SHP77 treated with DMSO at 0.1 percent for 48 hours (cell line): ENCODE data around the gene MAML2.

Source experiments
- DNase-seq: peaks from one replicate; lab custom pipeline; 2025; lab: John Stamatoyannopoulos, UW

The MAML2 gene

GRCh38 chr11:96037405-96037949 is 305.5 kb downstream of the MAML2 start:
- no peak for DNase-seq

- no peak for DNase-seq
Measured at GRCh38 chr11:96036863-96037262, 306.1 kb downstream of the MAML2 start.

DNA sequence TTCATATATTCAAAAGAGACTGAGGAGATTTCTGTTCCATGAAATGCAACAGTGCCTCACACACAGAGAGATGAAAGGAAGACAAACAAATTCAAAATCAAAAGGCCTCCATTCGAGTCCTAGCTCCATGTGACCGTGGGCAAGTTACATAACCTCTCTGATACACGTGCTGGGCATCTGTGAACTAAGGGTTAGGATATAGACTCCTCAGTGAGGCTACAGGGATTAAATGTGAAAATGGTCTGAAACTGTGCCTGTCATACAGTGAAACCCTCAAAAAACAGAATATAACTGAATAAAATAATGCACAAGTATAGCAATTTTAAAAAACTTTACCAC is 307.3 kb downstream of the MAML2 start:
- DNase-seq: no peak

DNA sequence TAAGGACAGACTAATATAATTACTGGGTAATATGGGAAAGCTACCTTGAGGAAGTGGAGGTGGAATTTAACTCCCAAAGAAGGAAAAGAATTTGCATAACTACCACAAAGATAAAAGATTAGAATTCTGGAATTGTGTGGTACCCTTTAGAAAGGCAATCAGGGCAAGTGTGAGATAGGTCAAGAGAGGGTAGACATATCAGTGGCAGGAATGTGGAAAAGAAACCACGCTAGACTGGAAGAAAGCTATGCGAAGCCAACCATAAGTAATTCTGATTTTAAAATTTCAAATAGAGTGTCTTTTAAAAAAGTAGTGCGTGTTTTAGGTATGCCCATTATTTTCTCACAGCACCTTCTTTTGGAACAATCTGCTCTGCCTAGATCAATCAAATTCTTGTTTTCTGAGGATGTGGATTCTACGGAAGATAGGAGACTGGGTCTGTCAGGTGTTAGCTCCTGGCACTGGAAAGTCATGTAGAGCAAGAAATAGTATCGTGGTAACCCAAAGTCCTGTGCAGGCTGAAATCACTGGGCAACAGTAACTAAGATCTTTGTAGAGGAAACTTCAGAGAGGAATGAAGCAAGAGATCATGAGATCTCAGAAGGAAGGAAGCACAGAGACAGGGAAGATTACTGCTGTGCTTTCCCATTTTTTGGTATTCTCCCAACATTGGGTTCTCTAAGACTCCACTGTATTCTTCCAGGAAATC is 307.8 kb downstream of the MAML2 start:
- DNase-seq: no peak

DNA sequence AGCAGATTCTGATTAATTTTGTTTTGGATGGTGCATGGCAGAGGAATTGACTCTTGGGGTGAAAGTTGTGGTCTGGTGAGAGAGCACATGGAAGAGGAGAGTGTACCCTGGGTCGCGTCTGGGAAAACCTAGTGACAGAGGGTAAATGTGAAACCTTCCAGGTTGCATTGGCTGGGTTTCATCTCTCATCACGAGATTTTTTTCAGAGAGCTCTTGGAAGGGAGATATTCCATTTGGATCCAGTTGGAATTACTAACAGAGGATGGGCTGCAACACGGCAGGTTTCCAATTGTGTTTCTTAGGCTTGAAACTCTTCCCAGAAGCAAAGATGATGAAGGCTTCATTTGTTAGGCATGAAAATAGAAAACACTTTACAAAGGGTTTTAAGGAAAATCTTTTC is 309.4 kb downstream of the MAML2 start:
- no peak for DNase-seq

- DNase-seq: no peak
Measured at GRCh38 chr11:96033095-96033494, 309.9 kb downstream of the MAML2 start.

DNA sequence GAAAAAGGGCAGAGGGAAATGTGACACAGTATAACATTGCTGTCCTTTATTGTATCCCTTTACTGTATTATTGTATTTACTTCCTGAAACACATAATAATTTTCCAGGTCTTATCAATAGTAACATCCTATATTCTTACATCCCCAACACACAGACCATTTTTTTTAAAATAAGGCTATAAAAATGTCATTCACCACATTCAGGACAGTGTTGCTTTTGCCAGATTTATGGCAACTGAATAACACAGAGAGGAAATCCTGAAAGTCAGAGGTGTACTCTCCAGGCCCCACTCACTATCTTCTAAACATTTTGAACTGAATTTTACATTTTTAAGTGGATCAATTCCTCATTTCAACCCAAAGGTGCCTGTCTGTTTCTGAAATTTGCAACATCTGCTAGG is 314.2 kb downstream of the MAML2 start:
- DNase-seq: no peak

- no peak for DNase-seq
Measured at GRCh38 chr11:96027021-96027420, 316.0 kb downstream of the MAML2 start.

DNA sequence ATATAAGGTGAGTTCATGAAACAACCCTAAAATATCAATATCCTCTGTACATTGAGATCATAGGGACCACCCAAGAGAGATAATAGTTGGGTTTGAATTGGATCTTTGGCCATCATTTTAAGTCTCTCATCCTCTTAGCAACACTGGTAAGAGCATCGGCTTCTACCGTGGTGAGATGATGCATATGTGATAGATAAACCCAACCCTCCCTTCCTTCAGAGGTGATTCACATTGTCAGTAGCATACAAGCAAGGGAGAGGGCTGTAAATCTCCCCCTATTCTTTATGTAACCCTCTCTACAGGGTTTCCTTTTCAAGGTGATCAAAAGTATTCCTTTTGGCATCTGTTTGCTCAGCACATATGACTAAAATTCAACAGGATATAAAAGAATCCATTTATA is 316.7 kb downstream of the MAML2 start:
- DNase-seq: no peak

DNA sequence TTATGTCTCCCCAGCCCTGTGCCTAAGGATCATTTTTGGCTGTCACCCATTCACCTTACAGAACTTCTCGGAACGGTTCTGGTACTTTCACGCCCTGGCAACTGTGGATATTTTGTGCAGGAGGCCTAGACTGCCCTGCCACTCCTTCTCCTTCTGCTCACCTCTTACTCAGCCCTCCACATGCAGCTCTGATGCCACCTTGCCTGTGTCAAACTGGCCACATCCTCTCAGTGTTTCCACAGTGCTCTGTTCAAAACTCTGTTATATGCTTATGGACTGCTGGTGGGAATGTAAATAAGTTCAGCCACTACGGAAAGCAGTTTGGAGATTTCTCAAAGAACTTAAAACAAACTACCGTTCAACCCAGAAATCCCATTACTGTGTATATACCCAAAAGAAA is 318.3 kb downstream of the MAML2 start:
- no peak for DNase-seq

DNA sequence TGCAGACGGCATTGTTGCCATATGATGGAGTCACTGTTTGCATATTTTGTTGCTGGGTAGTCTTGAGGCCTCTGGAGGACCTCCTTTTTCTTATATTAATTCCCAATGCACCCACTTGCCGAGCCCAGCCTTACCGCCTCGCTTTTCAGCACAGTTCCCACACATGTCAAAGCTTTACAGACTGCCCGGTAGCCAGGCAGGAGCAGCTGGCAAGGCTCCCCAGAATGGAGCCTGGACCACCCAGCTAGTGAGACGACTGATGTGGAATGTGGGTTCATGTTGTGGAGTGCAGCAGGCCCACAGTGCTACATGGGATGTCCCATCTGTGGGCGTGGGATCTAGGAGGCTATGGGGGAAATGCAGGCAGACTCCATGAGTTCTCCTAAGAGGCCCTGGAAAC is 319.7 kb downstream of the MAML2 start:
- no peak for DNase-seq

DNA sequence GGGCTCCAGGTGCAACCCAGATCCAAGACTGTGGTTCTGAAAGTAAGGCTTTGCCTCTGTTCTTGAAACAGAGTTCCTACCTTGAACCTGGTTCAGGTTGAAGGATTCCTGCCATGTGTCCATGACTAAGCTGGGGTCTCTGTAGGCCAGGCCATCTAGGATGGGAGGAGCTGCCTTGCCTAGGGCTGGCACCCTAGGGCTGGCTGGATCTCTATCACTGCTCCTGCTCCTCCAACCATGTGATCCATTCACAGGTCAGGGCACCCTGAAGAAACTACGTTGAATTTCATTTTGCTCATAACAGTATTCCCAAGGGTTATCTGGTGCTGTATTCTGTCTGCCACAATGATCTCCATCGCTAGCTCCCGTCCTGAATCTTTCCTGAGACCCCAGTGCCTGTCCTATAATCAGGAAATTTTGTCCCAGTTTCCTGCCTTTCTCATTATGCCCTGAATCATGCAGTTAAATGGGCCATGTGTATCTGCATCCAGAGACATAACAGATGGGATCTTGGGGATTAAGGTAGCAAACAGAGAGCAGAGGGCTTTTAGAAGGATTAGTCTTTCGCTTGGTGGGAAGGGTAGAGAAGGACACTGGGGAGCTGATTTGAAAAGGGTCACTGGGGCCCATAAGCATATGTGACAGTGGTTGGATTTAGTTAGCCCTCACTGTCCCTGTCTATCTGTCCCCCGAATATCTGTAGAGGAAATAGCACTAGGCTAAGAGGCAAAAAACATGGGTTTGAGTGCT is 320.9 kb downstream of the MAML2 start:
- DNase-seq: no peak

- DNase-seq: no peak
Measured at GRCh38 chr11:96019810-96020747, 322.9 kb downstream of the MAML2 start.

- no peak for DNase-seq
Measured at GRCh38 chr11:96019281-96019680, 323.7 kb downstream of the MAML2 start.

GRCh38 chr11:96017856-96018255 is 325.1 kb downstream of the MAML2 start:
- no peak for DNase-seq

- no peak for DNase-seq
Measured at GRCh38 chr11:96016978-96017502, 326.0 kb downstream of the MAML2 start.

GRCh38 chr11:96015906-96016565 is 327.0 kb downstream of the MAML2 start:
- no peak for DNase-seq

- DNase-seq: no peak
Measured at GRCh38 chr11:96014217-96014616, 328.8 kb downstream of the MAML2 start.

- no peak for DNase-seq
Measured at GRCh38 chr11:96013461-96014213, 329.4 kb downstream of the MAML2 start.

DNA sequence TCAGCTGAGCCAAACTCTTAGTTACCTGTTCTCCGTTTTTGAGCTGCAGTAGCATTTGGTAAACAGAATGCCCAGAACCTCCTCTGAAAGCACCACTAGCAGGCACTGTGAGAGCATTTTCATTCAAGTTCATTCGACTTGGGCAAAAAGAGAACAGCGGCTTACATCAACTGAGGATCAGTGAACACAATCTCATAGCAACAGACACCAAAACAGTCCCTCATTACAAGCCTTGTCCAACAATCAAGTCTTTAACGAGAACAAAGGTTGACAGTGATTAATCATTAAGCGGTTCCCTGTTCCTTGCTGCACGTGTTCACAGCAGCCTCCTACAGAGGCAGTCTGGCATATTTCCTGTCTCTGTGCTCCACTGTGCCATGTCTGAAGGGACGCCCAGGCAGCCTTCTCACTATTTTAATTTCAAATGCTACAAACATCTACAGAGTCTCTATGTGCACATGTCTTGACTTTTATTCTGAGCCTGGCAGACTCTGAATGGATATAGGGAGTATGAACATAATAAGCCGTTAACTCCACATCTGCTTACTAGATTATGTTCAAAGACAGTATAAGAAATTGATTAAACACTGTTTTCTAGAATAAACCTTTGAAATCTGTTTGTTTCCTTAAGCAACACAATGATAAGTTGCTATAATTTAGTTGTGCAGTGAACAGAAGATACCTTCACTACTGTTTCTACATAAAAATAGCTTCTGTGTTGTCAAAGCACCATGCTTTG is 330.7 kb downstream of the MAML2 start:
- DNase-seq: no peak
